B cell (primary cell): ENCODE data around the gene TBX6. TPM values are rescaled to one million over a fixed set of nuclear protein-coding genes. Genes with fewer than 3 reads are reported as not detected.

Source experiments
- ATAC-seq: fragments of 200-7000 bp; cut with Tn5 transposase; one replicate; pipeline ENCODE4 v1.10.0; 2021; ENCODE audit warnings: low read depth, mild to moderate bottlenecking, moderate number of reproducible peaks, moderate library complexity
- CTCF ChIA-PET: fragments of 350-600 bp; sonication (Branson Sonifier 250); formaldehyde crosslinking; loops from one replicate; lab custom pipeline; 2021; ENCODE audit warnings: antibody characterized with exemption, inconsistent platforms; lab: Charles Lee
- POLR2A ChIA-PET: fragments of 350-600 bp; sonication (Branson Sonifier 250); formaldehyde crosslinking; loops from one replicate; lab custom pipeline; 2021; ENCODE audit warnings: antibody characterized with exemption; lab: Charles Lee
- DNase-seq: peaks from one replicate; pipeline ENCODE4 v3.0.0; 2013
- H2AFZ ChIP-seq: 2 replicates; pipeline ENCODE4 v1.6.1; 2012; ENCODE audit warnings: mild to moderate bottlenecking, low read depth, low read length; ENCODE audit not compliant: insufficient read depth, poor library complexity, severe bottlenecking
- H3K27ac ChIP-seq, 2 donors: 1 replicate in 1 of 2; 2 replicates in 1 of 2; pipeline ENCODE4 v1.5.1; 2012 to 2013; ENCODE audit warnings: low read length in 2 of 2, mild to moderate bottlenecking in 2 of 2, moderate library complexity in 1 of 2
- H3K27me3 ChIP-seq, 4 experiments: fragments of 200-600 bp in 1 of 4; sonication (generic) in 1 of 4; replicated peaks in 1 of 4; 1 replicate in 2 of 4; 2 replicates in 2 of 4; pipeline versions ENCODE4 v1.6.1 to v1.7.0; 2013 to 2016; ENCODE audit warnings: low read length in 3 of 4, mild to moderate bottlenecking in 2 of 4, mixed read lengths in 1 of 4, moderate library complexity in 1 of 4; ENCODE audit not compliant: insufficient read depth in 4 of 4, control insufficient read depth in 3 of 4; ENCODE audit errors: control extremely low read depth in 1 of 4
- H3K36me3 ChIP-seq, 2 experiments: replicated peaks in 1 of 2; 1 replicate in 1 of 2; 2 replicates in 1 of 2; pipeline versions ENCODE4 v1.6.1 to v1.7.1; 2013; ENCODE audit warnings: low read length in 1 of 2; ENCODE audit not compliant: insufficient read depth in 2 of 2, control insufficient read depth in 1 of 2; ENCODE audit errors: control extremely low read depth in 1 of 2, extremely low read depth in 1 of 2
- H3K4me1 ChIP-seq, 2 donors: fragments of 200-600 bp in 1 of 2; sonication (generic) in 1 of 2; 1 replicate in 1 of 2; 2 replicates in 1 of 2; pipeline versions ENCODE4 v1.5.1 to v1.6.1; 2013 to 2017; ENCODE audit warnings: low read length in 2 of 2; ENCODE audit not compliant: control insufficient read depth in 2 of 2, insufficient read depth in 2 of 2
- H3K4me2 ChIP-seq: replicated peaks from 2 replicates; pipeline ENCODE3; 2012; ENCODE audit warnings: mild to moderate bottlenecking, low read depth, low read length; ENCODE audit not compliant: poor library complexity, severe bottlenecking
- H3K4me3 ChIP-seq, 5 experiments: fragments of 200-600 bp in 1 of 5; sonication (generic) in 1 of 5; 1 replicate in 3 of 5; 2 replicates in 2 of 5; pipeline versions ENCODE4 v1.5.1 to v1.7.0; 2011 to 2016; ENCODE audit warnings: low read length in 4 of 5, mild to moderate bottlenecking in 4 of 5, low read depth in 2 of 5, control low read depth in 1 of 5, moderate library complexity in 1 of 5; ENCODE audit not compliant: insufficient read depth in 1 of 5; ENCODE audit errors: control extremely low read depth in 1 of 5, extremely low read depth in 1 of 5
- H3K79me2 ChIP-seq: fragments of 200-600 bp; sonication (generic); one replicate; pipeline ENCODE4 v1.6.0; 2016; ENCODE audit warnings: low read length; ENCODE audit not compliant: control insufficient read depth, insufficient read depth
- H3K9ac ChIP-seq: fragments of 200-600 bp; sonication (generic); 2 replicates; pipeline ENCODE4 v1.6.1; 2017; ENCODE audit warnings: mild to moderate bottlenecking, low read length, moderate library complexity
- H3K9me3 ChIP-seq, 3 donors: one replicate each; pipeline versions ENCODE4 v1.6.1 to v1.7.1; 2013; ENCODE audit warnings: low read length in 2 of 3; ENCODE audit not compliant: control insufficient read depth in 2 of 3, insufficient read depth in 1 of 3; ENCODE audit errors: control extremely low read depth in 1 of 3
- H4K20me1 ChIP-seq: 2 replicates; pipeline ENCODE4 v1.6.0; 2012; ENCODE audit warnings: mild to moderate bottlenecking, low read length; ENCODE audit not compliant: insufficient read depth, control insufficient read depth, poor library complexity, severe bottlenecking
- H3K27ac Mint-ChIP-seq: one replicate; pipeline ENCODE4 v1.8.0; 2021; ENCODE audit warnings: mixed read lengths
- H3K27me3 Mint-ChIP-seq: one replicate; pipeline ENCODE4 v1.8.0; 2021; ENCODE audit warnings: mixed read lengths
- H3K4me1 Mint-ChIP-seq: one replicate; pipeline ENCODE4 v1.8.0; 2021; ENCODE audit warnings: mixed read lengths
- H3K4me3 Mint-ChIP-seq: one replicate; pipeline ENCODE4 v1.8.0; 2021; ENCODE audit warnings: mixed read lengths
- H3K9me3 Mint-ChIP-seq: one replicate; pipeline ENCODE4 v1.8.0; 2022; ENCODE audit warnings: mixed read lengths; ENCODE audit not compliant: insufficient read depth
- EZH2 ChIP-seq: IDR thresholded peaks from 2 replicates; pipeline ENCODE4 v1.6.1; 2012; ENCODE audit warnings: borderline replicate concordance, low read depth, mild to moderate bottlenecking, moderate library complexity, low read length; ENCODE audit not compliant: insufficient read depth, poor library complexity, severe bottlenecking
- whole genome bisulfite sequencing: methylation state at CpG from one replicate; pipeline ENCODE4 v1.1.5; 2013; ENCODE audit warnings: missing lambda C conversion rate; ENCODE audit not compliant: insufficient coverage; 5-methylcytosine and 5-hydroxymethylcytosine counted together
- intact Hi-C: fragments of 100-400 bp; cut with micrococcal nuclease; formaldehyde crosslinking; loops from one replicate; pipeline ENCODE4 v1.10.0; 2022
- polyA plus RNA-seq: library from polyadenylated mRNA; depleted of rRNA; stranded (reverse); fragments of >200 nt; gene quantifications from 2 replicates; pipeline ENCODE4 v1.2.3, GENCODE V29; 2012
- total RNA-seq, 2 donors: library from RNA; stranded (reverse); fragments of 120-200 nt in 1 of 2; gene quantifications; 1 replicate in 1 of 2; 2 replicates in 1 of 2; pipeline versions ENCODE4 v1.2.3 to v1.2.4, GENCODE V29; 2013 to 2022
- TF ChIP-seq, protein P1 (sequence below): fragments of 200-600 bp; IDR thresholded peaks from one replicate; pipeline ENCODE4 v1.8.0; 2022; ENCODE audit warnings: antibody characterized with exemption, mild to moderate bottlenecking

TBX6 gene
- total and polyA plus RNA-seq, 2 donors (not counting 1 experiment from before 2014, with no cell fraction given) = 1.4 to 5.4 TPM

DNA sequence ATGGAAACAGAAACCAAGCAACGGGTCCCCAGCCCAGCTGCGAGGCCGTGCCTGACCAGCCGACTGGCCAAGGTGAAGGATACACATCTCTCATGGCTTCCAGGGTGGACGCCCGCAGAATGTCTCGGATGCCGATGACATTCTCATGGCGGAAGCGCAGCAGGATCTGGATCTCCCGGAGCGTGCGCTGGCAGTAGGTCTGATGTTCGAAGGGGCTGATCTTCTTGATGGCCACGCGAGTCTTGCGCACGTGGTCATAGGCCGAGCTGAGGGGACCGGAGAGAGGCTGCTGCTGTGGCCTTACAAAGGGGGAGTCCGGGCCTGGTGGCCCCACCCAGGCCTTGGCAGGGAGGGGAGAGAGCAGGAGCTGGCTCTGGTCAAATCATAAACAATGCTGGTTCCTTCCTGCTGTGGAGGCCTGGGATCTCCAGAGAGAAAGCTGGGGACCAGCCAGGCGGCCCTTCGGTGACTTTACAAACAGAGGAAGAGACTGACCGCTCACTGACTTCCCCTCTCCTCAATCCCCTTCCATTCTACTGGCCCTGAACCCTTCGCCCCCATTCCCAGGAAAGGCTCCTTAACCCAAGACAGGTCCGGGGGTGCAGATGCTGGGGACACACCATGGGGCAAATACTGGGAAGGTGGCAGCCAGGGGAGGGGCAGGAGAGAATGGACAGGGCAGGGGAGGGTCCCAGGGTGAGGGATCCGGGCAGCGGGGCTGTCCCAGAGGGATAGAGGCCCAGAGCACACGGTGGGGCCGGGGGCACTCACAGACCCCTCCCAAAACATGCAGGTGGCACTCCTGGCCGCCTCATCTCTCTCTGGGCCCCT lies 30.2 kb upstream of the TBX6 start:
- DNase-seq (peak; percentile 34), ATAC-seq (no peak)
- ChIA-PET POLR2A (interaction anchor here (0.6 to 1.0 kb wide), 2 partner anchors 60 to 62 kb away, joined by 3 read pairs; partner anchors contain the start of gene CORO1A), CTCF (interaction anchor here (1.0 kb wide), 1 partner anchor 30 kb away, joined by 3 read pairs; no protein-coding TSS in a partner anchor)
- Mint-ChIP-seq H3K4me3 (peak overlapping the region; percentile 86), H3K4me1 (peaks cover 24% of the 10 kb centered on the region), H3K27me3 (no peaks in the 10 kb centered on the region), H3K9me3 (no peaks in the 10 kb centered on the region), H3K27ac (peak overlapping the region; percentile 81)
- Histone ChIP-seq H3K4me1 (peaks cover 18 to 24% of the 10 kb centered on the region in 2 donors), H3K9me3 (no peaks in the 10 kb centered on the region), H4K20me1 (no peaks in the 10 kb centered on the region), H2AFZ (peak overlapping the region; percentile 90), H3K79me2 (peaks cover 11% of the 10 kb centered on the region), H3K4me2 (peak overlapping the region; percentile 99), H3K36me3 (peaks cover 0 to 18% of the 10 kb centered on the region in 2 experiments), H3K4me3 (peak overlapping the region in 4 of 5 experiments; percentile 73 to 79 (median 76)), H3K27ac (peak overlapping the region; percentile 38 to 74), H3K9ac (peak overlapping the region; percentile 88), H3K27me3 (no peaks in the 10 kb centered on the region)
- 83% methylated on average over 26 of the region's 31 CpGs for WGBS
- intact Hi-C loops = loop anchor here (2.0 kb wide), 1 partner anchor 57 kb away; the partner anchor contains the start of gene ALDOA
- TF ChIP-seq, protein P1, sequence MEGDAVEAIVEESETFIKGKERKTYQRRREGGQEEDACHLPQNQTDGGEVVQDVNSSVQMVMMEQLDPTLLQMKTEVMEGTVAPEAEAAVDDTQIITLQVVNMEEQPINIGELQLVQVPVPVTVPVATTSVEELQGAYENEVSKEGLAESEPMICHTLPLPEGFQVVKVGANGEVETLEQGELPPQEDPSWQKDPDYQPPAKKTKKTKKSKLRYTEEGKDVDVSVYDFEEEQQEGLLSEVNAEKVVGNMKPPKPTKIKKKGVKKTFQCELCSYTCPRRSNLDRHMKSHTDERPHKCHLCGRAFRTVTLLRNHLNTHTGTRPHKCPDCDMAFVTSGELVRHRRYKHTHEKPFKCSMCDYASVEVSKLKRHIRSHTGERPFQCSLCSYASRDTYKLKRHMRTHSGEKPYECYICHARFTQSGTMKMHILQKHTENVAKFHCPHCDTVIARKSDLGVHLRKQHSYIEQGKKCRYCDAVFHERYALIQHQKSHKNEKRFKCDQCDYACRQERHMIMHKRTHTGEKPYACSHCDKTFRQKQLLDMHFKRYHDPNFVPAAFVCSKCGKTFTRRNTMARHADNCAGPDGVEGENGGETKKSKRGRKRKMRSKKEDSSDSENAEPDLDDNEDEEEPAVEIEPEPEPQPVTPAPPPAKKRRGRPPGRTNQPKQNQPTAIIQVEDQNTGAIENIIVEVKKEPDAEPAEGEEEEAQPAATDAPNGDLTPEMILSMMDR = no peak
- TF ChIP-seq EZH2 = no peak
